ENCODE measurements around the gene EHMT2. TPM values are rescaled to one million over a fixed set of nuclear protein-coding genes. Genes with fewer than 3 reads are reported as not detected.

EHMT2 gene
- total and polyA plus RNA-seq, 2 of the 13 experiments (the other 11 are each of a cell fraction or from before 2014, with no cell fraction given) = 55.2 to 69.2 TPM

GRCh38 chr6:31946370-31946885, 48.9 kb upstream of the EHMT2 start (continued):
- TF ChIP-seq HMG20A (CRISPR knock-in tag; IDR thresholded peaks at IDR 0.05; ENCODE audit: borderline replicate concordance) (no peak), ZNF333 (CRISPR knock-in tag; IDR thresholded peaks at IDR 0.05; ENCODE audit: borderline replicate concordance) (peak; percentile 31; the same call in 1 of the 2 replicates), ESRRA (CRISPR knock-in tag; IDR thresholded peaks at IDR 0.05; ENCODE audit: low read depth) (peak; percentile 28; the same call in 1 of the 2 replicates), ZNF275 (CRISPR knock-in tag; IDR thresholded peaks at IDR 0.05; ENCODE audit: borderline replicate concordance) (no peak), CCDC6 (CRISPR knock-in tag; IDR thresholded peaks at IDR 0.05) (0 out of 2 replicates have a peak, but pooled peaks have one; percentile 8), ZNF143 (CRISPR knock-in tag; IDR thresholded peaks at IDR 0.05) (no peak), MTF2 (CRISPR knock-in tag; IDR thresholded peaks at IDR 0.05; ENCODE audit: borderline replicate concordance) (peak; percentile 83), ZMYM2 (CRISPR knock-in tag; IDR thresholded peaks at IDR 0.05) (no peak), KLF11 (CRISPR knock-in tag; IDR thresholded peaks at IDR 0.05) (no peak), ZKSCAN8 (CRISPR knock-in tag; IDR thresholded peaks at IDR 0.05; ENCODE audit: borderline replicate concordance) (no peak), BRF2 (CRISPR knock-in tag; IDR thresholded peaks at IDR 0.05) (no peak), ZNF34 (CRISPR knock-in tag; IDR thresholded peaks at IDR 0.05; ENCODE audit: borderline replicate concordance) (no peak), ZNF549 (CRISPR knock-in tag; IDR thresholded peaks at IDR 0.05) (no peak), NFYB (CRISPR knock-in tag; IDR thresholded peaks at IDR 0.05) (no peak), ZBTB43 (CRISPR knock-in tag; conservative IDR thresholded peaks at IDR 0.05) (no peak), GTF3A (CRISPR knock-in tag; conservative IDR thresholded peaks at IDR 0.05) (peak; percentile 65; the same call in 1 of the 2 replicates), HHEX (CRISPR knock-in tag; IDR thresholded peaks at IDR 0.05) (no peak), SUZ12 (IDR thresholded peaks at IDR 0.05; ENCODE audit: low read depth, low read length) (no peak), ZNF564 (CRISPR knock-in tag; IDR thresholded peaks at IDR 0.05) (no peak), ZMAT3 (CRISPR knock-in tag; conservative IDR thresholded peaks at IDR 0.05) (no peak), KDM5A (IDR thresholded peaks at IDR 0.05; ENCODE audit: borderline replicate concordance, low read length) (no peak)
- TF ChIP-seq, protein P1, sequence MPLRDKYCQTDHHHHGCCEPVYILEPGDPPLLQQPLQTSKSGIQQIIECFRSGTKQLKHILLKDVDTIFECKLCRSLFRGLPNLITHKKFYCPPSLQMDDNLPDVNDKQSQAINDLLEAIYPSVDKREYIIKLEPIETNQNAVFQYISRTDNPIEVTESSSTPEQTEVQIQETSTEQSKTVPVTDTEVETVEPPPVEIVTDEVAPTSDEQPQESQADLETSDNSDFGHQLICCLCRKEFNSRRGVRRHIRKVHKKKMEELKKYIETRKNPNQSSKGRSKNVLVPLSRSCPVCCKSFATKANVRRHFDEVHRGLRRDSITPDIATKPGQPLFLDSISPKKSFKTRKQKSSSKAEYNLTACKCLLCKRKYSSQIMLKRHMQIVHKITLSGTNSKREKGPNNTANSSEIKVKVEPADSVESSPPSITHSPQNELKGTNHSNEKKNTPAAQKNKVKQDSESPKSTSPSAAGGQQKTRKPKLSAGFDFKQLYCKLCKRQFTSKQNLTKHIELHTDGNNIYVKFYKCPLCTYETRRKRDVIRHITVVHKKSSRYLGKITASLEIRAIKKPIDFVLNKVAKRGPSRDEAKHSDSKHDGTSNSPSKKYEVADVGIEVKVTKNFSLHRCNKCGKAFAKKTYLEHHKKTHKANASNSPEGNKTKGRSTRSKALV (CRISPR knock-in tag; IDR thresholded peaks at IDR 0.05) = no peak
- TF ChIP-seq, protein P2, sequence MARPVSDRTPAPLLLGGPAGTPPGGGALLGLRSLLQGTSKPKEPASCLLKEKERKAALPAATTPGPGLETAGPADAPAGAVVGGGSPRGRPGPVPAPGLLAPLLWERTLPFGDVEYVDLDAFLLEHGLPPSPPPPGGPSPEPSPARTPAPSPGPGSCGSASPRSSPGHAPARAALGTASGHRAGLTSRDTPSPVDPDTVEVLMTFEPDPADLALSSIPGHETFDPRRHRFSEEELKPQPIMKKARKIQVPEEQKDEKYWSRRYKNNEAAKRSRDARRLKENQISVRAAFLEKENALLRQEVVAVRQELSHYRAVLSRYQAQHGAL (CRISPR knock-in tag; IDR thresholded peaks at IDR 0.05; ENCODE audit: not compliant biosample characterization) = no peak
- TF ChIP-seq, protein P3, sequence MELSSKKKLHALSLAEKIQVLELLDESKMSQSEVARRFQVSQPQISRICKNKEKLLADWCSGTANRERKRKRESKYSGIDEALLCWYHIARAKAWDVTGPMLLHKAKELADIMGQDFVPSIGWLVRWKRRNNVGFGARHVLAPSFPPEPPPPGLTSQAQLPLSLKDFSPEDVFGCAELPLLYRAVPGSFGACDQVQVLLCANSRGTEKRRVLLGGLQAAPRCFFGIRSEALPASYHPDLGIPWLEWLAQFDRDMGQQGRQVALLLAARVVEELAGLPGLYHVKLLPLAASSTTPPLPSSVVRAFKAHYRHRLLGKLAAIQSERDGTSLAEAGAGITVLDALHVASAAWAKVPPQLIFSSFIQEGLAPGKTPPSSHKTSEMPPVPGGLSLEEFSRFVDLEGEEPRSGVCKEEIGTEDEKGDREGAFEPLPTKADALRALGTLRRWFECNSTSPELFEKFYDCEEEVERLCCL (CRISPR knock-in tag; IDR thresholded peaks at IDR 0.05; ENCODE audit: borderline replicate concordance) = 0 out of 2 replicates have a peak, but pooled peaks have one; percentile 7

All from HepG2 (cell line).